ENCODE results near the gene LOXHD1. TPM values are rescaled to one million over a fixed set of nuclear protein-coding genes. Genes with fewer than 3 reads are reported as not detected.

Gene LOXHD1
- total and polyA plus RNA-seq, 2 of the 13 experiments (the other 11 are each of a cell fraction or from before 2014, with no cell fraction given): not detected

DNA sequence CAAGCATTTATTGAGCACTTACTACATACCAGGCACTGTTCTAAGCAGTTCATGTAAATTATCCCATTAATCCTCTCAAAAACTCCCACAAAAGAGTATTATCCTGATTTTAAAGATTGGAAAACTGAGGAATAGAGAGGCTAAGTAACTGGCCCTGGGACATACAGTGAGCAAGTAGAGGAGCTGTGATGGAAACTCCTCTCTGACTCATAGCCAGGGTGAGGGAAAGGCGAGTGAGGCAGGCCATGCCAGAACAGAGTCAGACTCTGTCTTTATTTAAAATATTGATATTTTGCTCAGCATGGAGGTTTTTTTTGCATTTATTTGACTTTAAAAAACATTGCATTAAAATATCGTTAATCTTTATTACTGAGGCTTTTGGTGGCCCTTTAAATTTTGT is 208.0 kb downstream of the LOXHD1 start:
- BruUV-seq (replicated peaks): no TSS peak
- FAIRE-seq: no peak
- in situ Hi-C loops (cut with HindIII; ENCODE audit: extremely low pct_ligation_motif_present, low pct_unique_long_range_greater_than_20kb): no loop called here
- ChIA-PET CTCF (ENCODE audit: low intra/inter-chr PET ratio, low total read pairs) (no interaction called here), POLR2A (no interaction called here)
- Histone ChIP-seq H3K36me3 (replicated peaks in 1 of 2; ENCODE audit: control insufficient read depth in 1 of 2, insufficient read depth in 2 of 2, low read length in 2 of 2) (no peaks in the 10 kb centered on the region), H3K27me3 (ENCODE audit: control insufficient read depth in 1 of 2, insufficient read depth in 2 of 2, low read length in 2 of 2) (no peaks in the 10 kb centered on the region), H3K4me2 (ENCODE audit: low read depth, low read length) (no peak overlapping the region), H3K9ac (ENCODE audit: insufficient read depth, low read depth, low read length) (no peak overlapping the region), H3K4me3 (replicated peaks in 1 of 3; ENCODE audit: insufficient read depth in 1 of 3, low read depth in 2 of 3, low read length in 3 of 3) (no peak overlapping the region), H3K79me2 (ENCODE audit: insufficient read depth, low read length) (no peaks in the 10 kb centered on the region), H3K27ac (ENCODE audit: extremely low read length, insufficient read depth, low read length) (no peak overlapping the region), H3K9me3 (ENCODE audit: low read length) (no peaks in the 10 kb centered on the region), H2AFZ (ENCODE audit: low read length) (no peak overlapping the region), H3K4me1 (ENCODE audit: insufficient read depth, low read length) (no peaks in the 10 kb centered on the region), H4K20me1 (ENCODE audit: insufficient read depth, low read length) (no peaks in the 10 kb centered on the region)
- DNase-seq (ENCODE audit: low spot score): no peak
- TF ChIP-seq MAX (IDR thresholded peaks at IDR 0.05) (no peak), ZNF414 (CRISPR knock-in tag; IDR thresholded peaks at IDR 0.05) (no peak), DNMT1 (CRISPR knock-in tag; IDR thresholded peaks at IDR 0.05) (no peak), ZBTB2 (CRISPR knock-in tag; IDR thresholded peaks at IDR 0.05; ENCODE audit: low read depth) (no peak), ZNF431 (CRISPR knock-in tag; IDR thresholded peaks at IDR 0.05; ENCODE audit: borderline replicate concordance, low read depth) (no peak), FOXJ3 (CRISPR knock-in tag; IDR thresholded peaks at IDR 0.05; ENCODE audit: borderline replicate concordance) (no peak), ZNF552 (CRISPR knock-in tag; IDR thresholded peaks at IDR 0.05; ENCODE audit: borderline replicate concordance) (no peak), IRF9 (CRISPR knock-in tag; IDR thresholded peaks at IDR 0.05; ENCODE audit: borderline replicate concordance) (no peak), TGIF2 (CRISPR knock-in tag; IDR thresholded peaks at IDR 0.05) (no peak), NFIC (IDR thresholded peaks at IDR 0.05; ENCODE audit: low read length) (no peak), KLF11 (CRISPR knock-in tag; IDR thresholded peaks at IDR 0.05) (no peak), ZNF703 (CRISPR knock-in tag; IDR thresholded peaks at IDR 0.05; ENCODE audit: borderline replicate concordance) (no peak), HOMEZ (CRISPR knock-in tag; IDR thresholded peaks at IDR 0.05; ENCODE audit: low read depth) (no peak), PHF20 (CRISPR knock-in tag; IDR thresholded peaks at IDR 0.05) (no peak), NFRKB (IDR thresholded peaks at IDR 0.05) (no peak), ZNF296 (CRISPR knock-in tag; conservative IDR thresholded peaks at IDR 0.05) (no peak)
- TF ChIP-seq, protein P1, sequence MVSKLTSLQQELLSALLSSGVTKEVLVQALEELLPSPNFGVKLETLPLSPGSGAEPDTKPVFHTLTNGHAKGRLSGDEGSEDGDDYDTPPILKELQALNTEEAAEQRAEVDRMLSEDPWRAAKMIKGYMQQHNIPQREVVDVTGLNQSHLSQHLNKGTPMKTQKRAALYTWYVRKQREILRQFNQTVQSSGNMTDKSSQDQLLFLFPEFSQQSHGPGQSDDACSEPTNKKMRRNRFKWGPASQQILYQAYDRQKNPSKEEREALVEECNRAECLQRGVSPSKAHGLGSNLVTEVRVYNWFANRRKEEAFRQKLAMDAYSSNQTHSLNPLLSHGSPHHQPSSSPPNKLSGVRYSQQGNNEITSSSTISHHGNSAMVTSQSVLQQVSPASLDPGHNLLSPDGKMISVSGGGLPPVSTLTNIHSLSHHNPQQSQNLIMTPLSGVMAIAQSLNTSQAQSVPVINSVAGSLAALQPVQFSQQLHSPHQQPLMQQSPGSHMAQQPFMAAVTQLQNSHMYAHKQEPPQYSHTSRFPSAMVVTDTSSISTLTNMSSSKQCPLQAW (CRISPR knock-in tag; IDR thresholded peaks at IDR 0.05): no peak
- TF ChIP-seq, protein P2, sequence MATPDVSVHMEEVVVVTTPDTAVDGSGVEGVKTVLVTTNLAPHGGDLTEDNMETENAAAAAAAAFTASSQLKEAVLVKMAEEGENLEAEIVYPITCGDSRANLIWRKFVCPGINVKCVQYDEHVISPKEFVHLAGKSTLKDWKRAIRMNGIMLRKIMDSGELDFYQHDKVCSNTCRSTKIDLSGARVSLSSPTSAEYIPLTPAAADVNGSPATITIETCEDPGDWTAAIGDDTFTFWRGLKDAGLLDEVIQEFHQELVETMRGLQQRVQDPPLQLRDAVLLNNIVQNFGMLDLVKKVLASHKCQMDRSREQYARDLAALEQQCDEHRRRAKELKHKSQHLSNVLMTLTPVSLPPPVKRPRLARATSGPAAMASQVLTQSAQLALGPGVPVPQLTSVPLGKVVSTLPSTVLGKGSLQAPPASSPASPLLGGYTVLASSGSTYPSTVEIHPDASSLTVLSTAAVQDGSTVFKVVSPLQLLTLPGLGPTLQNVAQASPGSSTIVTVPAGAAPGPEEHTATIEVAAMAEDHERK (CRISPR knock-in tag; IDR thresholded peaks at IDR 0.05; ENCODE audit: low read depth): no peak
- ATAC-seq: no peak
- WGBS (ENCODE audit: low lambda C conversion rate): 2% methylated on average over 2 of the region's 2 CpGs
- intact Hi-C loops (cut with micrococcal nuclease; ENCODE audit: unreplicated experiment): no loop called here
